ENCODE results near the gene CTNNBIP1. TPM values are rescaled to one million over a fixed set of nuclear protein-coding genes. Genes with fewer than 3 reads are reported as not detected.

Gene CTNNBIP1
- total and polyA plus RNA-seq, 10 donors: 7.3 to 17.5 (median 12.1) TPM

DNA sequence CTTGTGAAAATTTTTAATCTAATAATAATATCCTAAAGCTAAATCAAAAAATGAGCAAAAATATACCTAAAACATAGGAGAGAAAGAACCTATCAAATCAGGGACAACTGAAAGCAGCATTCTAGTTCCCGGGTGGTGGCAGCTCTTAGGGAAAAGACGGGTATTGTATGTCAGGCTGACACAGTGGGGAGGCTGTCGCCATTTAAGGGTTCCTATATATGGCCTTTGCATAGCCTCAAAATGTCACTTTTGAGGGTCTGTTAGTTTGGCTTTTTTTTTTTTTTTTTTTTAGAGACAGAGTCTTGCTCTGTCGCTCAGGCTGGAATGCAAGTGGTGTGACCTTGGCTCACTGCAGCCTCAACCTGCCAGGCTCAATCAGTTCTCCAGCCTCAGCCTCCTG, 92.3 kb downstream of the CTNNBIP1 start:
- Histone ChIP-seq H3K27me3 (replicated peaks in 1 of 7) (peaks cover 0 to 20% (median 0%) of the 10 kb centered on the region in 7 donors), H3K4me3 (no peak overlapping the region), H3K27ac (no peak overlapping the region), H3K9me3 (no peaks in the 10 kb centered on the region), H3K4me1 (peaks cover 9 to 47% (median 28%) of the 10 kb centered on the region in 6 donors), H3K36me3 (no peaks in the 10 kb centered on the region)
- no peak for TF ChIP-seq POLR2AphosphoS5 (IDR thresholded peaks at IDR 0.05)
- TF ChIP-seq, protein P1, sequence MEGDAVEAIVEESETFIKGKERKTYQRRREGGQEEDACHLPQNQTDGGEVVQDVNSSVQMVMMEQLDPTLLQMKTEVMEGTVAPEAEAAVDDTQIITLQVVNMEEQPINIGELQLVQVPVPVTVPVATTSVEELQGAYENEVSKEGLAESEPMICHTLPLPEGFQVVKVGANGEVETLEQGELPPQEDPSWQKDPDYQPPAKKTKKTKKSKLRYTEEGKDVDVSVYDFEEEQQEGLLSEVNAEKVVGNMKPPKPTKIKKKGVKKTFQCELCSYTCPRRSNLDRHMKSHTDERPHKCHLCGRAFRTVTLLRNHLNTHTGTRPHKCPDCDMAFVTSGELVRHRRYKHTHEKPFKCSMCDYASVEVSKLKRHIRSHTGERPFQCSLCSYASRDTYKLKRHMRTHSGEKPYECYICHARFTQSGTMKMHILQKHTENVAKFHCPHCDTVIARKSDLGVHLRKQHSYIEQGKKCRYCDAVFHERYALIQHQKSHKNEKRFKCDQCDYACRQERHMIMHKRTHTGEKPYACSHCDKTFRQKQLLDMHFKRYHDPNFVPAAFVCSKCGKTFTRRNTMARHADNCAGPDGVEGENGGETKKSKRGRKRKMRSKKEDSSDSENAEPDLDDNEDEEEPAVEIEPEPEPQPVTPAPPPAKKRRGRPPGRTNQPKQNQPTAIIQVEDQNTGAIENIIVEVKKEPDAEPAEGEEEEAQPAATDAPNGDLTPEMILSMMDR (IDR thresholded peaks at IDR 0.05 in 8 of 11, conservative IDR thresholded peaks at IDR 0.05 in 3 of 11): no peak
- TF ChIP-seq POLR2A (IDR thresholded peaks at IDR 0.05): no peak
- intact Hi-C loops (cut with DNase I; ENCODE audit: low total_unique reads): no loop called here
- DNase-seq: peak; percentile 11
- 89 to 97% (median 96%) methylated on average over 4 of the region's 4 CpGs for WGBS, 5 donors

DNA sequence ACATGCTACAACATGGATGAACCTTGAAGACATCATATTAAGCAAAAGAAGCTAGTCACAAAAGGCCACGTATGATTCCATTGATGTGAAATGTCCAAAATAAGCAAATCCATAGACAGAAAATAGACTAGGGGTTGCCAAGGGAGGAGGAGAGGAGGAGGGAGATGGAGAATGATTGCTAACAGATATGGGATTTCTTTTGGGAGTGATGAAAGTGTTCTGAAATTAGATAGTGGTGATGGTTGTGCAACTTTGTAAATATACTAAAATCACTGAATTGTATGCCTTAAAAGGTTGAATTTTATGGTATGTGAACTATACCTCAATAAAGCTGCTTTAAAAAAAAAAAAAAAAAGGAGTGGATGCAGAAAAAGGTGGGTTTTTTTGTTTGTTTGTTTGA, 93.9 kb downstream of the CTNNBIP1 start:
- Histone ChIP-seq H3K4me3 (no peak overlapping the region), H3K9me3 (no peaks in the 10 kb centered on the region), H3K36me3 (no peaks in the 10 kb centered on the region), H3K27ac (no peak overlapping the region), H3K27me3 (replicated peaks in 1 of 7) (peaks cover 0 to 5% (median 0%) of the 10 kb centered on the region in 7 donors), H3K4me1 (peaks cover 0 to 37% (median 15%) of the 10 kb centered on the region in 6 donors)
- no peak for DNase-seq
- 62 to 89% (median 82%) methylated on average over 1 of the region's 1 CpG for WGBS, 5 donors
- TF ChIP-seq POLR2A (IDR thresholded peaks at IDR 0.05) (no peak), POLR2AphosphoS5 (IDR thresholded peaks at IDR 0.05) (no peak)
- TF ChIP-seq, protein P1 (IDR thresholded peaks at IDR 0.05 in 8 of 11, conservative IDR thresholded peaks at IDR 0.05 in 3 of 11): no peak
- intact Hi-C loops (cut with DNase I; ENCODE audit: low total_unique reads): no loop called here

DNA sequence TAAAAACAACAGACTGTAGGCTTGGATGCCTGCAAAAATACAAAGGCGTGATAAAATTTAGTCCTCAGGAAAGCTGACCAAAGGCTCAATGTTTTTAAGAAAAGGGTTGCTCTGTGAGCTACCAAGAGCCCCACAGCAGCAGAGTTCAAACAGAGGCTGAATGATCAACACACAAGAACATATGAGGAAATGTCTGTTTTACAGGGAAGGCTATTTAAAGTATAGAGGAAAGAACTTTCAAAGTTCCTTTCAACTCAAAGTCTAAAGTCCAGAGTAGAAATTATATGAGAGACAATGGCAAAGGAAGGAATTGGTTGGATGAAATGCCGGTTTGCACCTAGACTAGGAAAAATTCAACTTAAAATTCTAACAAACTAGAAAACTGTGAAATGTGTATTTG, 94.9 kb downstream of the CTNNBIP1 start:
- intact Hi-C loops (cut with DNase I; ENCODE audit: low total_unique reads): no loop called here
- WGBS, 5 donors: 74 to 93% (median 84%) methylated on average over 2 of the region's 2 CpGs
- TF ChIP-seq, protein P1 (IDR thresholded peaks at IDR 0.05 in 8 of 11, conservative IDR thresholded peaks at IDR 0.05 in 3 of 11): no peak
- no peak for TF ChIP-seq POLR2AphosphoS5 (IDR thresholded peaks at IDR 0.05)
- no peak for TF ChIP-seq POLR2A (IDR thresholded peaks at IDR 0.05)

DNA sequence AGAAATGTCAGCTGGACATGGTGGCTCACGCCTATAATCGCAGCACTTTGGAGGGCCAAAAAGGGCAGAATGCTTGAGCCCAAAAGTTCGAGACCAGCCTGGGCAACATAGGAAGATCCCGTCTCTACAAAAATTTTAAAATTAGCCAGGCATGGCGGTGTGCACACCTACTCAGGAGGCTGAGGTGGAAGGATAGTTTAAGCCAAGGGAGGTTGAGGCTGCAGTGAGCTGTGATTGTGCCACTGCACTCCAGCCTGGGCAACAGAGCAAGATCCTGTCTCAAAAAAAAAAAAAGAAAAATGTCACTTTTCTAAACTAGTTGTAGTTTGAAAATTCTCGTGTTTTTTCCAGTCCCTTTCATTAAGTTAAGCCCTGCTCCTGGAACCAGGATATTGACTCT, 95.5 kb downstream of the CTNNBIP1 start:
- no peak overlapping the region for H3K4me3 ChIP-seq
- H3K27me3 ChIP-seq (replicated peaks in 1 of 7): no peaks in the 10 kb centered on the region
- H3K4me1 ChIP-seq: peaks cover 0 to 24% (median 4%) of the 10 kb centered on the region in 6 donors
- H3K9me3 ChIP-seq: no peaks in the 10 kb centered on the region
- H3K27ac ChIP-seq: no peak overlapping the region
- no peak for DNase-seq
- H3K36me3 ChIP-seq: no peaks in the 10 kb centered on the region
- WGBS, 5 donors: 91 to 94% (median 93%) methylated on average over 6 of the region's 6 CpGs
- TF ChIP-seq POLR2AphosphoS5 (IDR thresholded peaks at IDR 0.05) (no peak), POLR2A (IDR thresholded peaks at IDR 0.05) (no peak)
- TF ChIP-seq, protein P1 (IDR thresholded peaks at IDR 0.05 in 8 of 11, conservative IDR thresholded peaks at IDR 0.05 in 3 of 11): no peak
- intact Hi-C loops (cut with DNase I; ENCODE audit: low total_unique reads): no loop called here

More for the DNA sequence above, 94.9 kb downstream of the CTNNBIP1 start:
- no peaks in the 10 kb centered on the region for H3K9me3 ChIP-seq
- no peak for DNase-seq
- no peak overlapping the region for H3K4me3 ChIP-seq
- no peaks in the 10 kb centered on the region for H3K27me3 ChIP-seq (replicated peaks in 1 of 7)
- H3K36me3 ChIP-seq: no peaks in the 10 kb centered on the region
- H3K4me1 ChIP-seq: peaks cover 0 to 27% (median 5%) of the 10 kb centered on the region in 6 donors
- H3K27ac ChIP-seq: no peak overlapping the region

Measured in spleen (tissue), 11 donors.